Left ventricle myocardium inferior (tissue), 1 donor: ENCODE results near the gene POLE. TPM values are rescaled to one million over a fixed set of nuclear protein-coding genes. Genes with fewer than 3 reads are reported as not detected.

Experiments used
- DNase-seq: peaks from one replicate; pipeline ENCODE4 v3.0.0-alpha.2; 2020
- H3K27ac ChIP-seq: fragments of 200-600 bp; replicated peaks from 2 replicates; pipeline ENCODE4 v1.8.0; 2021
- H3K27me3 ChIP-seq: fragments of 200-600 bp; 2 replicates; pipeline ENCODE4 v1.8.0; 2021; ENCODE audit warnings: low read depth
- H3K36me3 ChIP-seq: fragments of 200-600 bp; 2 replicates; pipeline ENCODE4 v1.8.0; 2021
- H3K4me1 ChIP-seq: fragments of 200-600 bp; 2 replicates; pipeline ENCODE4 v1.8.0; 2021
- H3K4me3 ChIP-seq: fragments of 200-600 bp; 2 replicates; pipeline ENCODE4 v1.8.0; 2021; ENCODE audit warnings: mild to moderate bottlenecking, moderate library complexity
- H3K9me3 ChIP-seq: fragments of 200-600 bp; replicated peaks from 2 replicates; pipeline ENCODE4 v1.8.0; 2021
- intact Hi-C: fragments of 100-400 bp; cut with micrococcal nuclease; formaldehyde crosslinking; loops from one replicate; pipeline ENCODE4 v1.11.0; 2022
- total RNA-seq: library from RNA; stranded (reverse); fragmentation: NEBNext Ultra II Directional; extraction: Animal tissue kit (Norgen Biotek cat#: 25700); gene quantifications from one replicate; pipeline ENCODE4 v1.2.1, GENCODE V29; 2021
- TF ChIP-seq, protein P1 (sequence below): fragments of 200-600 bp; IDR thresholded peaks from 2 replicates; pipeline ENCODE4 v1.8.0; 2021; ENCODE audit warnings: antibody characterized with exemption, mild to moderate bottlenecking, borderline replicate concordance
- donor health status: DM: no; HTN: yes; CAD: no; lungs with severe emphysema.

The POLE gene
- total RNA-seq, 1 donor from 2014 or later: 9.0 TPM

DNA sequence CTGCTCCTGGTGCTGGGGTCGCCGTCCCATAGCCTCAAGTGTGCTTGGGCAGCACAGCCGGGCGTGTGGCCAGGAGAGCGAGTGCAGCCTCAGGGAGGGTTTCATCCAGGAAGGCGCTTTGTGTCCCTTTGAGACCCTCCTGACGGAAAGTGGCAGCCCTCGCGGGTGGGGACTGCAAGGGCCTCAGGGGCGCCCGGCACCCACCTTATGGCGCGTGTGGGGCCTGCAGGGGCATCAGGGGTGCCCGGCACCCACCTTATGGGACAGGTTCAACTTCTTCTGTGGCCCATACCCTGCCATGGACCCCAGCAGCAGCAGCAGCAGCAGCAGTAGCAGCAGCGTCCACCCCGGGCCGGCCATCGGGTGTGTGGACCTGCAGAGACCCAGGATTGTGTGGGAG, 81.2 kb downstream of the POLE start:
- peaks cover 37% of the 10 kb centered on the region for H3K4me1 ChIP-seq
- H3K27me3 ChIP-seq: peaks cover 97% of the 10 kb centered on the region
- no peaks in the 10 kb centered on the region for H3K9me3 ChIP-seq
- TF ChIP-seq, protein P1, sequence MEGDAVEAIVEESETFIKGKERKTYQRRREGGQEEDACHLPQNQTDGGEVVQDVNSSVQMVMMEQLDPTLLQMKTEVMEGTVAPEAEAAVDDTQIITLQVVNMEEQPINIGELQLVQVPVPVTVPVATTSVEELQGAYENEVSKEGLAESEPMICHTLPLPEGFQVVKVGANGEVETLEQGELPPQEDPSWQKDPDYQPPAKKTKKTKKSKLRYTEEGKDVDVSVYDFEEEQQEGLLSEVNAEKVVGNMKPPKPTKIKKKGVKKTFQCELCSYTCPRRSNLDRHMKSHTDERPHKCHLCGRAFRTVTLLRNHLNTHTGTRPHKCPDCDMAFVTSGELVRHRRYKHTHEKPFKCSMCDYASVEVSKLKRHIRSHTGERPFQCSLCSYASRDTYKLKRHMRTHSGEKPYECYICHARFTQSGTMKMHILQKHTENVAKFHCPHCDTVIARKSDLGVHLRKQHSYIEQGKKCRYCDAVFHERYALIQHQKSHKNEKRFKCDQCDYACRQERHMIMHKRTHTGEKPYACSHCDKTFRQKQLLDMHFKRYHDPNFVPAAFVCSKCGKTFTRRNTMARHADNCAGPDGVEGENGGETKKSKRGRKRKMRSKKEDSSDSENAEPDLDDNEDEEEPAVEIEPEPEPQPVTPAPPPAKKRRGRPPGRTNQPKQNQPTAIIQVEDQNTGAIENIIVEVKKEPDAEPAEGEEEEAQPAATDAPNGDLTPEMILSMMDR: no peak
- intact Hi-C loops: no loop called here
- H3K27ac ChIP-seq: no peak overlapping the region
- H3K36me3 ChIP-seq: no peaks in the 10 kb centered on the region
- no peak for DNase-seq
- H3K4me3 ChIP-seq: no peak overlapping the region

DNA sequence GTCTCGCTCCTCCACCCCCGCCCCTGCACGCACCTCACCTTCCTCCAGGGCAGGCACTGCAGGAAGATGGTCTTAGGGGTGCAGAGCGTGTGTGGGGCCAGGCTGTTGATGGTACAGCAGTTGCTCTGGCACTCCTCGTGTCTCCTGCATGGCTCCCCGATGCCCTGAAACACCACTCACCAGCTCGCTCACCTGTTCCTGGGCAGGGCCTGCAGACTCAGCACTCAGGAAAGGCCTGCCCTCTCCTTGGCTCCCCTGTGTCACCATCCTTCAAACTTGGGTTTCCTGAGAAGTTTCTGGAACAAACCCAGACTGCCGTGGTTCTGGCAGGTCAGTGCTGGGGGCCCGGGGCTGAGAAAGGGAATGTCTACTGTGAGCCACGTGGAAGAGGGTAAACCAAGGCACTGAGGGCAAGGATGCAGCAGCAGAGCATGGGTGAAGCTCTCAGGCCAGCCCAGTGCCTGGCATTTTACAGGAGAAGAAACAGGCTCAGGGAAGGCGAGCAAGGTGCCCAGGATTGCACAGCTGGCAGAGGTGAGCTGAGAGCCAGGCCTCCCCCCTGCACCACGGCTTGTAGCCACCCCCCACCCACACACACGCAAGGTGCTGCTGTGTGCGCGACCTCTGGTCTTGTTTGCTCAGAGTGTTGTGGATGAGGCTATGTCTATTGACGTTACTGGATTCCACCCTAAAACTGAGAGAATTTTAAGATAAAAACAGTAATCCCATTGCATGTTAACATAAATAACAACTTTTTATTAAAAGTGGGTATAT, 82.3 kb downstream of the POLE start:
- TF ChIP-seq, protein P1: no peak
- Histone ChIP-seq H3K4me1 (peaks cover 38% of the 10 kb centered on the region), H3K27me3 (peaks cover 91% of the 10 kb centered on the region), H3K27ac (no peak overlapping the region), H3K36me3 (no peaks in the 10 kb centered on the region), H3K9me3 (no peaks in the 10 kb centered on the region), H3K4me3 (peak overlapping the region; percentile 66)
- intact Hi-C loops: no loop called here
- no peak for DNase-seq

DNA sequence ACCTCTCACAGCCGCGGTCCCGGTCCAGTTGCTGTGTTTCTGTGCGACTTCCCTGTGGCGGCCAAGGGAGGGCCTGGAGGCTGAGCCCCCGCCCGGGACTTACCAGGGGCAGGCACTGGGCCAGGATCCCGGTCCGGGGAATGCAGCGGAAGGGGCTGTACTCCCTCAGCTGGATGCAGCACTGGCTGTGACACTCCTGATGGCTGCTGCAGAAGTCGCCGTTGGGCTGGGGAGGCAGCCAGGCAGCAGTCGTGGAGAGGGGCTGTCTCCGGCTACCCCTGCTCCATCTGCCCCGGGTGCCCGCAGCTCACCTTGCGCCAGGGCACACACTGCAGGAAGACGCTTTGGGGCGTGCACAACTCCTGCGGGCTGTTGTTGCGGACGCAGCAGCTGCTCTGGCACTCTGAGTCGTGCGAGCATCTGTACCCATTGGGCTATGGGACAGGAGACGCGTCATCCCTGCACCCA, 83.0 kb downstream of the POLE start:
- Histone ChIP-seq H3K4me3 (peak overlapping the region; percentile 66), H3K4me1 (peaks cover 39% of the 10 kb centered on the region), H3K27me3 (peaks cover 90% of the 10 kb centered on the region), H3K36me3 (no peaks in the 10 kb centered on the region), H3K27ac (peak overlapping the region; percentile 86), H3K9me3 (no peaks in the 10 kb centered on the region)
- DNase-seq: peak; percentile 64
- TF ChIP-seq, protein P1: no peak
- intact Hi-C loops: no loop called here

DNA sequence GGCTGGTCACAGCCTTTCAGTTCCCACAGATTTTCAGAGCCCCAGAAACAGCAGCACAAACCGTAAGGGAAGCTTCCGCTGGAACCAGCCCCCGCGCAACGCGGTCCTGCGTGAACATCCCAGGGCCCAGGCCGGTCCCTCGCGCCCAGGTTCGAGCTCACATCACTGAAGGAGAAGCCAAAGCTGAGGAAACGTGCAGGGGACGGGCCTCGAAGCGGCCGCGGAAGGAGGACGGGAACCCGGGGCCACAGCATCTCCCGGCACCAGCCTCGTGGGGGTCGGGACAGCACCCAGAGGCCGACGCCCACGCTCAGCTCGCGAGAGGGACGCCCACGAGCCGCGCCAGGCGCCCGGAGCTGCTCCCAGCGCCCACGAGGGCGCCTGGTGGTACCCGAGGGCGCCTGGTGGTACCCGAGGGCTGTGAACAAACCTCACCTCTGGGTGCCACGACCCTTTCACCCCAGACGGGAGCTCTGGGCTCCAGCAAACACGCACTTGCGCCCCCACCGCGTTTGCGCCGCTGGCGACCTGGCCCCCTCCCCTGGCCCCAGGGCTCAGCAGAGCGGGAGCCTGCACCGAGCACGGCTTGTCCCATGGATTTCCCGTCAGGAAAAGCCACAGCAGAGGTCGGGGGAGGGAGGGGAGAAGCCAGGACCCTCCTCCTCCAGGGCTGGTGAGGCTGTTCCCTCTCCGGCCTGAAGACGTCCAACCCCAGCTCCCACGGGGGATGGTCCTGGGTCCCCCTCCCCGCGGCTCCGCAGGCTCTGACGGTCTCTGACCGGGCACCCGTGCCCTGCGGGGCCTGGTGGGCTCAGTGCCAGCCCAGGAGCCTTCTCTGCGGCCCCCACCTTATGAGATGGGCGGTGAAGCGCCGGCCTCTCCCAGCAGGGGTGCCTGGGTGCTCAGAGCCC, 83.6 kb downstream of the POLE start:
- H3K27me3 ChIP-seq: peaks cover 87% of the 10 kb centered on the region
- DNase-seq: no peak
- TF ChIP-seq, protein P1: no peak
- intact Hi-C loops: no loop called here
- peak overlapping the region; percentile 66 for H3K4me3 ChIP-seq
- H3K9me3 ChIP-seq: no peaks in the 10 kb centered on the region
- no peaks in the 10 kb centered on the region for H3K36me3 ChIP-seq
- peak overlapping the region; percentile 86 for H3K27ac ChIP-seq
- H3K4me1 ChIP-seq: peaks cover 43% of the 10 kb centered on the region

DNA sequence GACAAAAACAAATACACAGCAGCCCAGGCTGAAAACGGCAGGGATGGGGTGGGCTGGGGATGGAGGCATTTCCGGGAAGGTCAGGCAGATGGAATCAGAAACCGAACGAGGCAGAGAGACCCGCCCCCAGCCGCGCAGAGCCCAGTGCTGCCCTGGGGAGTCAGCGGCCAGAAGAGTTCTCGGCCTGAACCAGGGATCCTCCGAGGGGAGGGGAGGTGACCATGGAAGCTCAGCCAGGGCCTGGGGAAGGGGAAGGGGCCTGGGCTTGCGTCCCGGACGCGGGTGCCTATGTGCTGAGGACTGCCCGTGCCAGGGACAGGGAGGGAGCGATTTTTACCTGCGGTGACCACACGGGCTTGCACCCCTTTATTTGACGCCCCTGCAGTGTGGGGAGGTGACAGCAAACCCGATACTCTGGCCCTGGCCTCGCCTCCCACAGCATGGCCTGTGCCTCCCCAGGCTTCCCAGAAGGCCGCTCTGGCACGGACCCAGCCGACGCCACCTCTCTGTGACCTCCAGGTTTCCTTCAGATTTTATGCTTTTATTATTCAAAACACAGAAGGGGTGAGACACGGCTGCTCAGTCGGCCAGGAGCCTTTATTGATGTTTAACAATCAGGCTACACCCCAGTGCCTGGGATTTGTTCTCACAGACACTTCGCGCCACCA, 84.4 kb downstream of the POLE start:
- intact Hi-C loops: no loop called here
- Histone ChIP-seq H3K9me3 (no peaks in the 10 kb centered on the region), H3K27me3 (peaks cover 80% of the 10 kb centered on the region), H3K36me3 (no peaks in the 10 kb centered on the region), H3K4me1 (peaks cover 45% of the 10 kb centered on the region), H3K4me3 (peak overlapping the region; percentile 66), H3K27ac (peak overlapping the region; percentile 86)
- TF ChIP-seq, protein P1: no peak
- DNase-seq: no peak
